Ramos (cell line): Measurements from ENCODE around the gene FAM107B.

Experiments used
- in situ Hi-C: fragments of 300-500 bp; cut with MboI; formaldehyde crosslinking; loops from one replicate; pipeline ENCODE4 v1.14.3; 2022; ENCODE audit warnings: low sequenced_read_pairs; ENCODE audit not compliant: unreplicated experiment

The FAM107B gene

GRCh38 chr10:14549496-14549895 is 225.2 kb downstream of the FAM107B start:
- in situ Hi-C loops, result no loop called here

GRCh38 chr10:14548970-14549369 is 225.7 kb downstream of the FAM107B start:
- in situ Hi-C loops, result no loop called here

GRCh38 chr10:14548474-14548873 is 226.2 kb downstream of the FAM107B start:
- in situ Hi-C loops, result no loop called here

GRCh38 chr10:14547816-14548215 is 226.9 kb downstream of the FAM107B start:
- in situ Hi-C loops, result no loop called here

GRCh38 chr10:14545827-14546226 is 228.9 kb downstream of the FAM107B start:
- in situ Hi-C loops, result no loop called here

- in situ Hi-C loops, result no loop called here
Measured at GRCh38 chr10:14543904-14544210, 230.8 kb downstream of the FAM107B start.

- in situ Hi-C loops, result no loop called here
Measured at GRCh38 chr10:14543046-14543903, 231.4 kb downstream of the FAM107B start.

- in situ Hi-C loops, result no loop called here
Measured at GRCh38 chr10:14541379-14541778, 233.3 kb downstream of the FAM107B start.

- in situ Hi-C loops, result no loop called here
Measured at GRCh38 chr10:14540611-14541010, 234.1 kb downstream of the FAM107B start.

- in situ Hi-C loops, result no loop called here
Measured at GRCh38 chr10:14540062-14540461, 234.6 kb downstream of the FAM107B start.

GRCh38 chr10:14539176-14539575 is 235.5 kb downstream of the FAM107B start:
- in situ Hi-C loops, result no loop called here

- in situ Hi-C loops, result no loop called here
Measured at GRCh38 chr10:14536241-14537213, 238.2 kb downstream of the FAM107B start.

GRCh38 chr10:14535457-14536130 is 239.1 kb downstream of the FAM107B start:
- in situ Hi-C loops, result no loop called here

- in situ Hi-C loops, result no loop called here
Measured at GRCh38 chr10:14534152-14534551, 240.5 kb downstream of the FAM107B start.

- in situ Hi-C loops, result no loop called here
Measured at GRCh38 chr10:14533295-14533694, 241.4 kb downstream of the FAM107B start.

- in situ Hi-C loops, result no loop called here
Measured at GRCh38 chr10:14532473-14533251, 242.0 kb downstream of the FAM107B start.

- in situ Hi-C loops, result no loop called here
Measured at GRCh38 chr10:14531974-14532373, 242.7 kb downstream of the FAM107B start.

GRCh38 chr10:14530465-14530864 is 244.2 kb downstream of the FAM107B start:
- in situ Hi-C loops, result no loop called here

- in situ Hi-C loops, result no loop called here
Measured at GRCh38 chr10:14529351-14529750, 245.3 kb downstream of the FAM107B start.

- in situ Hi-C loops, result no loop called here
Measured at GRCh38 chr10:14528450-14528849, 246.2 kb downstream of the FAM107B start.
